Measurements from ENCODE around the gene SETD4. TPM values are rescaled to one million over a fixed set of nuclear protein-coding genes. Genes with fewer than 3 reads are reported as not detected.
"Not testable (repeated sequence)": the region's sequence is repeated elsewhere in the genome, so short reads cannot be mapped to it uniquely, and the experiment has no call there.

SETD4 gene
- total RNA-seq, 1 donor from 2014 or later, result 45.8 TPM

GRCh38 chr21:36100971-36101641 lies 40.8 kb upstream of the SETD4 start:
- H3K36me3 Mint-ChIP-seq (ENCODE audit: insufficient read depth), result no peaks in the 10 kb centered on the region
- no peaks in the 10 kb centered on the region for H3K4me1 Mint-ChIP-seq (ENCODE audit: low read depth)
- TF ChIP-seq, protein P1, sequence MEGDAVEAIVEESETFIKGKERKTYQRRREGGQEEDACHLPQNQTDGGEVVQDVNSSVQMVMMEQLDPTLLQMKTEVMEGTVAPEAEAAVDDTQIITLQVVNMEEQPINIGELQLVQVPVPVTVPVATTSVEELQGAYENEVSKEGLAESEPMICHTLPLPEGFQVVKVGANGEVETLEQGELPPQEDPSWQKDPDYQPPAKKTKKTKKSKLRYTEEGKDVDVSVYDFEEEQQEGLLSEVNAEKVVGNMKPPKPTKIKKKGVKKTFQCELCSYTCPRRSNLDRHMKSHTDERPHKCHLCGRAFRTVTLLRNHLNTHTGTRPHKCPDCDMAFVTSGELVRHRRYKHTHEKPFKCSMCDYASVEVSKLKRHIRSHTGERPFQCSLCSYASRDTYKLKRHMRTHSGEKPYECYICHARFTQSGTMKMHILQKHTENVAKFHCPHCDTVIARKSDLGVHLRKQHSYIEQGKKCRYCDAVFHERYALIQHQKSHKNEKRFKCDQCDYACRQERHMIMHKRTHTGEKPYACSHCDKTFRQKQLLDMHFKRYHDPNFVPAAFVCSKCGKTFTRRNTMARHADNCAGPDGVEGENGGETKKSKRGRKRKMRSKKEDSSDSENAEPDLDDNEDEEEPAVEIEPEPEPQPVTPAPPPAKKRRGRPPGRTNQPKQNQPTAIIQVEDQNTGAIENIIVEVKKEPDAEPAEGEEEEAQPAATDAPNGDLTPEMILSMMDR (IDR thresholded peaks at IDR 0.05; ENCODE audit: unreplicated experiment), result no peak
- no peak overlapping the region for H3K4me3 Mint-ChIP-seq (ENCODE audit: low read depth)
- no peak overlapping the region for H3K27ac Mint-ChIP-seq
- peaks cover 11% of the 10 kb centered on the region for H3K9me3 Mint-ChIP-seq (ENCODE audit: low read depth)
- peaks cover 42% of the 10 kb centered on the region for H3K27me3 Mint-ChIP-seq
- DNase-seq (ENCODE audit: low spot score, unreplicated experiment), result no peak

DNA sequence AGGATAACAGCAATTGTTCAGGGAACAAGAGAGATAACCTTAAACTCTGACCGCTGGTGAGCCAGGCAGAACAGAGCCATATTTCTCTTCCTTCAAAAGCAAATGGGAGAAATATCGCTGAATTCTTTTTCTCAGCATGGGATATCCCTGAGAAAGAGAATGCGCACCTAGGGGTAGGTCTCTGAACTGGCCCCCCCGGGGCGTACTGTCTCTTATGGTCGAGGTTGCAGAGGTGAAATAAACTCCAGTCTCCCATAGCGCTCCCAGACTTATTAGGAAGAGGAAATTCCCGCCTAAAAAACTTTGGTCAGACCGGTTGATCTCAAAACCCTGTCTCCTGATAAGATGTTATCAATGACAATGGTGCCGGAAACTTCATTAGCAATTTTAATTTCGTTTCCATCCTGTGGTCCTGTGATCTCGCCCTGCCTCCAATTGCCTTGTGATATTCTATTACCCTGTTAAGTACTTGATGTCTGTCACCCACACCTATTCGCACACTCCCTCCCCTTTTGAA lies 39.4 kb upstream of the SETD4 start:
- not testable (repeated sequence) for H3K36me3 Mint-ChIP-seq (ENCODE audit: insufficient read depth); H3K4me3 Mint-ChIP-seq (ENCODE audit: low read depth); H3K4me1 Mint-ChIP-seq (ENCODE audit: low read depth); H3K27ac Mint-ChIP-seq; DNase-seq (ENCODE audit: low spot score, unreplicated experiment)
- Mint-ChIP-seq H3K9me3 (ENCODE audit: low read depth) (peaks cover 14% of the 10 kb centered on the region), H3K27me3 (peaks cover 28% of the 10 kb centered on the region)

GRCh38 chr21:36099000-36099399 lies 38.7 kb upstream of the SETD4 start:
- Mint-ChIP-seq H3K4me1 (ENCODE audit: low read depth) (no peaks in the 10 kb centered on the region), H3K9me3 (ENCODE audit: low read depth) (peaks cover 10% of the 10 kb centered on the region), H3K36me3 (ENCODE audit: insufficient read depth) (no peaks in the 10 kb centered on the region), H3K27ac (no peak overlapping the region), H3K27me3 (peaks cover 22% of the 10 kb centered on the region), H3K4me3 (ENCODE audit: low read depth) (no peak overlapping the region)
- TF ChIP-seq, protein P1 (IDR thresholded peaks at IDR 0.05; ENCODE audit: unreplicated experiment), result no peak
- no peak for DNase-seq (ENCODE audit: low spot score, unreplicated experiment)

- TF ChIP-seq, protein P1 (IDR thresholded peaks at IDR 0.05; ENCODE audit: unreplicated experiment), result no peak
- no peaks in the 10 kb centered on the region for H3K4me1 Mint-ChIP-seq (ENCODE audit: low read depth)
- no peak overlapping the region for H3K4me3 Mint-ChIP-seq (ENCODE audit: low read depth)
- peaks cover 12% of the 10 kb centered on the region for H3K9me3 Mint-ChIP-seq (ENCODE audit: low read depth)
- peaks cover 22% of the 10 kb centered on the region for H3K27me3 Mint-ChIP-seq
- no peak for DNase-seq (ENCODE audit: low spot score, unreplicated experiment)
- H3K36me3 Mint-ChIP-seq (ENCODE audit: insufficient read depth), result no peaks in the 10 kb centered on the region
- no peak overlapping the region for H3K27ac Mint-ChIP-seq
Measured at GRCh38 chr21:36098182-36098532, 37.8 kb upstream of the SETD4 start.

GRCh38 chr21:36097427-36098181 lies 37.3 kb upstream of the SETD4 start:
- peaks cover 10% of the 10 kb centered on the region for H3K9me3 Mint-ChIP-seq (ENCODE audit: low read depth)
- no peak overlapping the region for H3K27ac Mint-ChIP-seq
- H3K4me3 Mint-ChIP-seq (ENCODE audit: low read depth), result no peak overlapping the region
- no peak for DNase-seq (ENCODE audit: low spot score, unreplicated experiment)
- TF ChIP-seq, protein P1 (IDR thresholded peaks at IDR 0.05; ENCODE audit: unreplicated experiment), result no peak
- H3K4me1 Mint-ChIP-seq (ENCODE audit: low read depth), result no peaks in the 10 kb centered on the region
- no peaks in the 10 kb centered on the region for H3K36me3 Mint-ChIP-seq (ENCODE audit: insufficient read depth)
- peaks cover 22% of the 10 kb centered on the region for H3K27me3 Mint-ChIP-seq

Data from progenitor cell of endocrine pancreas (in vitro differentiated cells).